Endothelial cell of hepatic sinusoid (primary cell): ENCODE results near the gene CCNQ.
"Not testable (repeated sequence)": the region's sequence is repeated elsewhere in the genome, so short reads cannot be mapped to it uniquely, and the experiment has no call there.

Source experiments
- in situ Hi-C: cut with HindIII; loops from 2 replicates; pipeline ENCODE4 v1.10.0; 2017; ENCODE audit warnings: low sequenced_read_pairs

CCNQ gene

DNA sequence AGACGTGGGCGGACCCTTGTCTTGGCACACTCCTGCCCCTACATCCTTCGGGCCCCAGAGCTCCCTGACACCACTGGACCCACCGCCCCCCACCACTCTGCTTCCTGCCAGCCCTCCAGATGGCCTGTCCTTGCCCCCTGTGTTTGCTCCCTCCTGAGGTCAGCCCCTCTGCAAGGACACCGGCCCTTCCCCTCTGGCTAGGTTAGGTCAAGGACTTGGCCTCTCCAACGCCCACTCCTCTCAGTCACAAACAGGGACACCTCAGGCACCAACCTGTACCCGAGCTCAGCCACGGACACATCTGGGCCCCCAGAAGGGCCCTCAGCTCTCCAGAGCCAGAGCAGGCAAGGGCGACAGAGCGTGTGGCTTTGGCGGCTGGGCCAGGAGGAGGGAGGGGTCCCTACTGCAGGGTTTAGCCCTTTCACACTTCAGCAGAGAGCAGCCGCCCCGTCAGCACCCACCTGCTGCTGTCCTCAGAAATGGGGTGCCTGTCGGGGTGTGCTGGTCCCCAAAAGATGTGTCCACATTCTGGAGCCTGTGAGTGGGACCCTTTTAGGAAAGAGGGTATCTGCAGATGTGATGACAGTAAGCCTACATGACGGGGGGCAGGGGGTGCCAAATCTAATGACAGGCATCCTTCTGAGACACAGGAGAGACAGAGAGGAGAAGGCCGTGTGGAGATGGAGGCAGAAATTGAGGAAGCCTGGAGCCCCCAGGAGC, 24.5 kb upstream of the CCNQ start:
- in situ Hi-C loops: no loop called here

DNA sequence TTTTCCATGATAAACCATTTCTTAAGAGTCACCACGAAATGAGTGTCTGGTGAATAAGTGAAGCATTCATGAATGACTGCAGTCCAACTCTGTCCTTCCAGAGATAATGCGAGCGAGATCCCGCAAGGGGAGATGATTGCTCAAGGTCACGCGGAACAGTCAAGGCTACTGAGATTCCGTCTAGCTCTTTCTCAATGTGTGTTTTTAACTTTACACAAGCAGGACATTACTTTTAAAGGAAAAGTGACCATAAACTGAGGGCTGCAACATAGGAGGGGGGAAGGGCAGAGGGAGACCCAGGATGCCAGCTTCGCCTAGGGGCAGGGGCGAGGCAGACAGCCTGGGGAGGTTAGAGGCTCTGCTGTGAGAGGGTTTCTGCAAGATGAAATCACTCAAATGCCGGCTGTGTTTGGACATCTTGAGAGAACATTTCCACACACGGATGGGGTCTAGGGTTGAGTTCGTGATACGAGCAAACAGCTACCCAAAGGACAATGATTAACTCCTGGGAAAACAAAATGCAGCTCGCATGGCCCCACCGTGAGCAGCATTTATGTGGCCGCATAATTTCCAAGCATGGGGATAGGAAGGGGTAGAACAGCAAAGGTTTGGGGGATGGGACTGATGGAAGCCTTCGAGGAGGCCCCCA, 23.8 kb upstream of the CCNQ start:
- in situ Hi-C loops: no loop called here

DNA sequence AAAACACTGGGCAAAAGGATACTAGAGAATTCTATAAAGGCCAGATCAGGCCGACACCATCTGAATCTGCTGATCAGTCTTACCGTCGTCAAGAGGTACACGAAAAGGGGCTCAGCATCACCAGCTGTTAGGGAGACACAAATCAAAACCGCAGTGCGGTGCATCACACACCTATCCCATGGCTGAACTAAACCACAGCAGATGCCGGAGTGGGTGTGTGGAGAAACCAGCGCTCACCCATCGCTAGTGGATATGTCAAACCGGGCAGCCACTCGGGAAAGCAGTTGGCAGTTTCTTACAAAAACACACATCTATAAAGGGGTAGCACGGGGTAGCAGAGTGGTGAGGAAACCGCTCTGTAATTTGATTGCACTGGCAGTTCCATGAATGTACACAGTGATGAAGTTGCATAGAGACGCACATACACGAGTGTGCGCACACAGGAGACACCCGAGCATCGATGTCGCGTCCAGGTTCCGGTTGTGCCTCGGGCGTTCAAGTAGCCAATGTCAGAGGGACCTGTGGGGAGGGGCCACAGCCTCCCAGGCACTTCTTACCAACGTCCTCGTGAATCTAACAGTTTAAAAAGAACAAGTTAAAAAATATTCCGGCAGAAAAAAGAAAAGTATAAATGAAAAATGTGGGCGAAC, 23.1 kb upstream of the CCNQ start:
- in situ Hi-C loops: no loop called here

DNA sequence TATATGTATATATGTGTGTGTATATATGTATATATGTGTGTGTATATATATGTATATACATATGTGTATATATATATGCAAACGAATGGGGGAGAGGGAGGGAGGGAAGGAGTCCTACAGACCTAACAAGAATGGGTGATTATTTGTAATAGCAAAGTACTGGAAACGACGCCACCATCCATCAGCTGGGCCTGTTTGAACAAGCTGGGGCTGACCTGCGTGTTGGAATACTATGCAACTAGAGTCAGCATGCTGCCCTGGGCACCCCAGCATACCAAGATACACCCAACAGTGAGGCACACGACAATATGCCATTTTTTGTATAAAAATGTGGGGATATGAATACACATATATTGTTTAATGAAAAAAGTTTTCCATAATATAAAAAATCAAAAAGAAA, 21.6 kb upstream of the CCNQ start:
- in situ Hi-C loops: no loop called here

DNA sequence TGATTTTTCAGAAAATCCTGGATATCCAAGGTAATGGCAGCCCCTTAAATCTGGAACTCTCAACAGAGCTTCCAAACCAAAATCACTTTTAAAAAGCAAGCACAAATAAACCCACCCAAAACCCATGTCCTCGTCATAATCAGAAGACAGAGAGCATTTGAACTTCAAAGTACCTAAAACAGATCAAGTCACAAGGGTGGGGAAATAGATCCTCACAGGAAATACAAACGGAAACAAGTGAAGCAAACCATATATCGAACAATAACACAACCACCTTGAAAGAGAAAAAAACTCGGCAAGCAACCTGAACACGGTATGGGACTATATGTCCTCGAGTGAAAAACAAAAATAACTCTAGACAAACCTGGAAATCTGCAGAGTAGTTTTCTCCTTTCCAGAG, 15.9 kb upstream of the CCNQ start:
- in situ Hi-C loops: no loop called here

DNA sequence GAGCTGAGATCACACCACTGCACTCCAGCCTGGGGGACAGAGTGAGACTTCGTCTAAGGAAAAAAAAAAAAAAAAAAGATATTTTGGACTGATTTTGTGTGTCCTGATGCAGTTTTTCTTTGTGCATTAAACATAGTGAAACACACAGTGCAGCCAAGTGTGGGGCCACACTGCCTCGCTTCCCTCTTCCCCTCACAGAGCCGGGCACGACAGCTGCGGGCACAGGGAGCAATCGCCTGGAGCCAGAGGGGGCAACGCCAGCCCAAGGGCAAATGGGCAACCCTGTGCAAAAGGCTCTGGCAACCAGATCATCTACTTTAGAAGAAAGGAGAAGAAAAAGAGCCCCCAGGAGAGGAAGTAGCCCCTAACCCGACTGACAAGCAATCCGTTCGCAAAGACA, 13.5 kb upstream of the CCNQ start:
- in situ Hi-C loops: no loop called here

DNA sequence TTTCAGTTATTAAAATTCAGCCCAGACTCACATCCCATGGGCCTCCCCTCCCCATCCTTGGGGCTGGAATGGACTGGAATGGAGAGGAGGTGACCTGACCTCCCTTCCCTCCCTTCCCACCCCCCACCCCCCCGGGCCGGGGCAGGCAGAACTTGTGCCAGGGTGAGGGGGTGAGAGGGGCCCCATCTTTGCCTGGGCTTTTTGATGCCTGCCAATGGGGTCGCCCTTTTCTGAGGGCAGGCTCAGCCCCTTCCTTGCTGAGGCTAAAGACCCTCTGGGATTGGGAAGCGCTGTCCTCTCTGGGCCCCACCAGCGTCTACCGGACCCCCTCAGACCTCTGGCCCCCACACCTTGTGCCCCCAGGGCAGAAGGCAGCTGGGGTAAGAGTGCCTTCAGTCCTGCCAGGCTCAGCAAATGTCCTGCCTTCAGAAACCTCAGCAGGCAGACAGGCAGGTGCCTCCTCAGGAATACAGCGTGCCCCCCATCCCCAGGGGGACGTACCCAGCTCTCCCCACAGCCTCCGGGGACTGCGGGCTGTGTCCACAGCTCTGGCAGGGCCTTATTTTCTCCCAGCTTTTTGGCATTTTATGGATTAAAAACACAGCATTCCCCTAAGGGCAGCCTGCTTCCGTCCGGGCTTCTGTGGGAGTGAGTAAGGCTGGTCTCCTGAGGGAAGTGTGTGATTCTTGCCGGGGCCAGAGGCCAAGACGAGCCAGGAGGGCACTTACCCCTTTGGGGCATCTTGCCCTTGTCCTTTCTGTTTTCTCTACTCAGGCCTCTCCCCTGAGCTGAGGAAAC, 12.6 kb upstream of the CCNQ start:
- in situ Hi-C loops: no loop called here

DNA sequence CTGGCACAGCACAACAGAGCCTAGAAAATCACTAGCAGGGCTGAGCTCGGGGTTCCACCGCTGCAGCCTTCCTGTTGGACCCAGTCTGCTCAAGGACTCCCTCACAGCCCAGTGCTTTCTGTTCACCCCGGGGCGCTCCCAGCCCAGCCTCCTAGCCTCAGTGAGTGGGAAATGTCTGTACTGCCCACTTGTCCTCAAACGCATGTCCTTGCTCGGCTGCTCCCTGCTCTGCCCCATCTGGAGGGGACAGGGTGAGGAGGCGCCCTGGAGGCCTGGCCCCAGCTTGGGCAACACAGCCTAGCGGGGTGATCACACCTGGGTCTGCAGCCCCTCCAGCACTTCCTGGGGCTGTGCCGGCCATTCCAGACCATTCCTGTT, 11.9 kb upstream of the CCNQ start:
- in situ Hi-C loops: no loop called here

DNA sequence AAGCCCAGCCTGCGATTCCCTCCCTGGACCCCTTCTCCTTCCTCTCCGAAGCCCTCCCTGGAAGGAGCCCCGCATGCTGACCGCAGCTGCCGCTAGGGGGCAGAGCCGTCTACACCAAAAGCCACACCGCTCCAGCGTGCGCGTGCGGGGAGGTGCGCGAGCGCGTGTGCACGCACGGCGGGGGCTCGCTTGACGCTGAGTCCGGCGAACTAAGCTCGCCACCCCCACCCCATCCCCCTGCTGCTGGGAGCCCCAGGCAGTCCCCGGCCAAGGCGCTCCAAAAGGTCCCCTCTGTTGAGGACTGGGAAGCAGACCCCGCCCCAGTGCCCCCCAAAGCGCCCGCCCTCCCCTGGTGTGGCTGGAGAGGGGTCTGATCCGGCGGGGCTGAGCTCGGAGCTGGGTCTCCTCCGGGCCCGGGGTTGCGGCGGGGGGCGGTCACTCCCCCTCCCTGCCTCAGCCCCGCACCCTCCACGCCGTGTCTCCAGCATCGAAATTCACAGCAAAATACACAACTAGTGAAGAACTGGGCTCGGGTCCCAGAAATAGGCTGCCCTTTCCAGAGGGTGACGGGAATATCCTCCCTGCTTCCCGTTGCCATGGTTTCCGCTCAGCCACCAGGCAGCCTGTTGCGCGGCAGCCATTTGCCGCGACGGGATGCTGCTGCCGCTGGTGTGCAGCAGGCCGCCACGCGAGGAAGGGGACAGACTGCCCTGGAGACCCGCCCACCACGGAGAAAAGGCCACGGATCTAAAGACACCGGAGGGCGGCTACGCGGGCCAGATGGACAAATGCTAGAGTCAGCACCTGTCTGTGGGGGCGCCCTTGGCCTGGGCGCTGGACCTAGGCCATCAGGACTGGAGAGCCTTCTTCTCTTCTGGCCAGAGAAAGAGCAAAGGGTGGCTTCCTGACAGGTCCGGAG, 11.2 kb upstream of the CCNQ start:
- in situ Hi-C loops: no loop called here

DNA sequence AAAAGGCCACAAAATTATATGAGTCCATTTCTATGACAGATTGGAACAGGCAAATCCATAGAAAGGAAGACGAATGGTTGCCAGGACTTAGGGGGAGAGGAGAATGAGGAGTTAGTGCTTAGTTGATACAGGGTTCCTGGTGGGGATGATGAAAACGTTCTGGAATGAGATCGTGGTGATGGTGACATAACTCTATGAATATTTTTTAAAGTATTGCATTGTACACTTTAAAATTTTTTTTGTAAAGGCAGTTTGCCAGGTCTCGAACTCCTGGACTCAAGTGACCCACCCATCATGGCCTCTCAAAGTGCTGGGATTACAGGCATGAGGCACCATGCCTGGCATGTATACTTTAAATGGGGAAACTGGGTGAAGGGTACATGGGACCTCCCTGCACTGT, 9.9 kb upstream of the CCNQ start:
- in situ Hi-C loops: no loop called here

DNA sequence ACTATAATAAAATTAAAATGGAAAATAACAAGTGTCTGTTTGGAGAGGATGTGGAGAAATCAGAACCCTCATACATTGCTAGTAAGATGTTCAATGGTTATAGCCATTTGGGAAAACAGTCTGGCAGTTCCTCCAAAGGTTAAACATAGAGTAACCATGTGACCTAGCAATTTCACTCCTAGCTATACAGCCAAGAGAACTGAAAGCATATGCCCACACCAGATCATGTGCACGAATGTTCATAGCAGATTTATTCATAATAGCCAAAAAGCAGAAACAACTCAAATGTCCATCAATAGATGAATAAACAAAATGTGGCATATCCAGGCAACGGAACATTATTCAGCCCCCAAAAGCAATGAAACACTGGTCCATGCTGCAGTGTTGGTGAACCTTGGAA, 9.4 kb upstream of the CCNQ start:
- in situ Hi-C loops: no loop called here

DNA sequence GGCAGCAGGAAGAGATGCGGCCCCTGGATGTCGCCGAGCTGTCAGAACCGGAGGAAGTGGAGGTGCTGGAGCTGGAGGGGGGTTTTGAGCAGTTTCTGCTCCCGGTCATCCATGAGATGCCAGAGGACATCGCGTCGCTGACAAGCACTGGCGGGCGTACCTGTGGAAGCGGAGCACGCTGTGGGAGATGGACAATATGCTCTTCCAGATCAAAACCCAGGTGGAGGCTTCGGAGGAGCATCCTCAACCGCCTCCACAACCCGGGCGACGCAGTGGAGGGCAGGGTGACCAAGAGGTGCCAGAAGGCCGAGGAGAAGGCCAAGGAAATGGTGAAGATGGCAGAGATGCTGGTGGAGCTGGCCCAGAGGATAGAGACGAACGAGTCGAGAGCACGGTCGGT, 7.6 kb upstream of the CCNQ start:
- in situ Hi-C loops: no loop called here

DNA sequence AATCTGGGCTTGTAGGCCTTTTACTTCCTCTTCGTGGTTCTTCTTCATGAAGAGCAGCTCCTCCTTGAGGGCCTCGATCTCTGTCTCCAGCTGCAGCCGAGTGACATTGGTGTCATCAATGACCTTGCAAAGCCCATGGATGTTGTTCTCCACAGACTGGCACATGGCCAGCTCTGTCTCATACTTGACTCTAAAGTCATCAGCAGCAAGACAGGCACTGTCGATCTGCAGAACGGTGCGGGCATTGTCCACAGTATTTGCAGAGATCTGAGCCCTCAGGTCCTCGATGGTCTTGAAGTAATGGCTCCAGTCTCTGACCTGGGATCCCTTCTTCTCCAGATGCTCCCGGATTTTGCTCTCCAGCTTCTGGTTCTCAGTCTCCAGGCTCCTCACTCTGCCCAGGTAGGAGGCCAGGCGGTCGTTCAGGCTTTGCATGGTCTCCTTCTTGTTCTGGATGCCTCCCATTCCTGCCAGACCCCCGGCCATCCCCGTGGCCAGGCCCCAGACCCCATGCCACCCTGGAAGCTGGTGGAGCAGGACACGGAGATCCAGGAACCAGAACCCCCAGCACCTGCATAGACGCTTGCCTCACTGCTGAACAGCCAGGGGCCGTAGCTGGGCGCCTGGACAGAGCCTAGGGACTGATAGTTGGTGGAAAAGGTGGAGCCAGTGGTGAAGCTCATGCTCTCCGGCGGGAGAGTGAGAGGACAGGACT, 5.9 kb upstream of the CCNQ start:
- in situ Hi-C loops: not testable (repeated sequence)

DNA sequence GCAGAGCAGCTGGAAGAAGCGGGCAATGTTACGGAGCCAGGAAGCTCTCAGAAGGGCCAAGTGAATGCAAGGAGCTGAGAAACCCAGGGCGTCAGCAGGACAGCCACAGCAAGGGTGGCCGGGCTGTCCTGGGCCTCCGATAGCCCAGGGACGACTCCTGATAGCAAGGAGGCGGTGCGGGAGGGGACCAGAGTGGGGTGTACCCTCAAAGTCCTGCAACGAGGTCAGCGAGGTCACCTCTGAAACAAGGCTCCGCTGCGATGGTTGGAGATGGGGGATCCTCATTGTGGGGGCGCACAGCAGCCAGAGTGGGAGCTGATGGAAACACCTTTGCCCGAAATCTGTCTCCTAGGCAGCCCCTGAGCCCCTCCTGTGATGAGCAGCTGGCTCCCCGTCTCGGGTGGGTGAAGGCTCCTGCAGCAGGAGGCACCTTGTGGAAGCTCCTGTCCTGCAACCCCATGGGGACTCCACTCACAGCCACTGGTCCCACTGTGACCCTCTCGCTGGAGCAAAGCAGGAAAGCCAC, 4.3 kb upstream of the CCNQ start:
- in situ Hi-C loops: no loop called here

DNA sequence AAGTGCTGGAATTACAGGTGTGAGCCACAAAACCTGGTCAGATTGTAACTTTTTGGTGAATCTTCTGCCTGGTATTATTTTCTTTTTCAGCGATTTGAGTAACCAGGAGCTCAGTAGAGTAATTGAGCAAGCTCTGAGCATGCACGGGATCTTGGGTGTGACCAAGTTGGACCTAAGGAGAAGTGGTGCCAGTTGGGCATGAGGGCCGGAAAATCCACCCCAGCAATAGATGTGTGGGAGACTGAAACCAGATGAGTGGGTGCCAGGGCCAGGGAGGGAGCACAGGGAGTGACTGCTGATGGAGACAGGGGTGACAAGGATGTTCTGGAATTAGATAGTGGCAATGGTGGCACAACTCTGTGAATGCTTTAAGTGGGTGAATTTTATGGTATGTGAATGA, 3.7 kb upstream of the CCNQ start:
- in situ Hi-C loops: no loop called here

DNA sequence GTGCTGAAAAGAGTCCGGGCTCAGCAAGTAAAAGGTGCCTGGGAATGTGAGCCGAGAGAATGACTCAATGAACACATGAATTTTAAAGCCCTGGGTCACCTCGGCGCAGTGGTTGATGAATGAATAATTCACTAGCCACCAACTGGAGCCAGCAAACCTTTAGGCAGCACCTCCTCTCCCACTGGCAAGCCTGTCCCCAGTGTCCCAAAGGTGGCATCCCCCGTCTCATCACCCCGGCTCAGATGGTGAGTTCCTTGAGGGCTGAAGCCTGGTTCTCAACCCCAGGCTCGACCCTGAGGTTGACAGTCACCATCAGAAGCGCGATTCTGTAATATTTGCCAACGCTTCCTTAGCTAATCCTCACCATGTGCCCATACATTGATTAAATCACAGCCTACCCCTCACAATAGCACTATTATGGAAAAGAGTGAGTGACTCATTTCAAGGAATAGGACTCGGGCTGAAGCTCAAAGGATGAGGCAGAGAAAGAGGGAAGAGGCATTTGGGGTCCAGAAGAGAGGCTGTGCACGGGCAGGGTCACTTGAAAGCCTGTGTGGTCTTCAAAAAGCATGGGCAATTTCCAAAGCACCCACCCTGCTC, 2.7 kb upstream of the CCNQ start:
- in situ Hi-C loops: no loop called here

DNA sequence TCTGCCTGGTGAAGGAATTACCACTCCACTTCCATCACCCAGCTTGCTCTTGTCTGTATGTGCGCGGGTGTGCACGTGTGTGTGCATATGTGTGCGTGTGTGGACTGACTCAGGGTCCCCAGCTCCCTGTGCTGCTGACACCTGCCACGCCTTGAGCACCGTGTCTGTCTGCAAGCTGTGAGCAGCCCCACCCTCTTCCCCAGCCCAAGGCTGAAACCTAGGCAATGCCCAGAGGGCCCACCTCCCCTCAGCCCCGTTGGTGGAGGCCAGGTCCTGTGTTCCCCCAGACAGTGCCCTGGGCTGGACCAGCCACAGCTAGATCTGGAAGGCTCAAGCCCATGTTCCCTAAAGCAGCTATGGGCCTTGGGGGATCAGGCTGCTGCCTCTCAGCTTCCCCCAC, 2.0 kb upstream of the CCNQ start:
- in situ Hi-C loops: no loop called here

DNA sequence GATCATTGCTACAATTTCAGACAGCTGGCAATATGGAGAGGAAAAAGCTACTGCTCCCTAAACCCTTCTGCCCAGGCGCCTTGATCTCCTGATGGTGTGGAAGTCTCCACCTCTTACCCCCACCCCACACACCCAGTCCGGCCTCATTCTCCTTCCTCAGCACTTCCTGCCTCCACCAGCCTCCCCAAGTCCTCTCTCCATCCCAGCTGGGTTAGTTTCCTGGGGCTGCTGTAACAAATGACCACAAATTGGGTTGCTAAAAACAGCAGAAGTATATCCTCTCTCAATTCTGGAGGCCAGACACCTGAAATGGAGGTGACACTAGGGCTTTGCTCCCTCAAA, 1.1 kb upstream of the CCNQ start:
- in situ Hi-C loops: no loop called here

DNA sequence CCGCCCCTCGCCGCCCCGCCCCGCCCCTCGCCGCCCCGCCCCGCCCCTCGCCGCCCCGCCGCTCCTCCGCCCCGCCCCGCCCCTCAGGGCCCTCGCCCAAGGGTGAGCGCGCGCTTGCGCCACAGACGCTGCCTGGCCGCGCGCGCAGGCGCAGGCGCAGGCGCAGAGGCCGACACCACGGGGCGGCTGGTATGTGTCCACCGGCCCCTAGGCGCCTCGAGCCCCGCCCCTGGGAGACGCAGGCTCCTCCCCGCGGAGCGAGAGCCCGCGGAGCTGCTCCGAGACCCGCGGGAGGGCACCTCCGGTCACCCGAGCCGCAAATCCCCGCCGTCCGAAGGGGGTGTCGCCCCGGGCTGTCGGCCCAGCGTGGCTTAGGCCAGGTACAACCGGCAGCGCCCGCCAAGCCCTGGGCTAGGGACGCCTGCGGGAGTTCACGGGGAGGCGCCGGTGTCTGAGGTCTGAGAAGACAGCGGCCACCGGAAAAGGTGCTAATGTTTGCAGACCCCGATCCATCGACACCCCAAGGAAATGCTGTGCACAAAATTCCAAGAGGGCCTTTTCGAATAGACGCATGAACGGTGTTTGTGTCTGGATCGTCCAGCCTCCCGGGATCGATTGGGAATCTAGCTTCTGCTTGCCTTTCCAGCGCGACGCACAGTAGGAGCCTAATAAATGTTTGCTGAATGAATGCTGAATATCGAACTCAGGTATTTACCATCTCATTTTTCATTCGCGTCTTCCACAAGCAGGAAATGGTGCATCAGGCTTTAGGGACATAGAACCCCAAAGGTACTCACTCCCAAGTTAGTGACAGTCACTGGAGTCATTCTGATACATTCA, 473 bp upstream of the CCNQ start:
- in situ Hi-C loops: no loop called here
